ENCODE measurements around the gene ATP5F1D. TPM values are rescaled to one million over a fixed set of nuclear protein-coding genes. Genes with fewer than 3 reads are reported as not detected.

The ATP5F1D gene
- total RNA-seq, 2 donors from 2014 or later: 156 to 157 TPM

DNA sequence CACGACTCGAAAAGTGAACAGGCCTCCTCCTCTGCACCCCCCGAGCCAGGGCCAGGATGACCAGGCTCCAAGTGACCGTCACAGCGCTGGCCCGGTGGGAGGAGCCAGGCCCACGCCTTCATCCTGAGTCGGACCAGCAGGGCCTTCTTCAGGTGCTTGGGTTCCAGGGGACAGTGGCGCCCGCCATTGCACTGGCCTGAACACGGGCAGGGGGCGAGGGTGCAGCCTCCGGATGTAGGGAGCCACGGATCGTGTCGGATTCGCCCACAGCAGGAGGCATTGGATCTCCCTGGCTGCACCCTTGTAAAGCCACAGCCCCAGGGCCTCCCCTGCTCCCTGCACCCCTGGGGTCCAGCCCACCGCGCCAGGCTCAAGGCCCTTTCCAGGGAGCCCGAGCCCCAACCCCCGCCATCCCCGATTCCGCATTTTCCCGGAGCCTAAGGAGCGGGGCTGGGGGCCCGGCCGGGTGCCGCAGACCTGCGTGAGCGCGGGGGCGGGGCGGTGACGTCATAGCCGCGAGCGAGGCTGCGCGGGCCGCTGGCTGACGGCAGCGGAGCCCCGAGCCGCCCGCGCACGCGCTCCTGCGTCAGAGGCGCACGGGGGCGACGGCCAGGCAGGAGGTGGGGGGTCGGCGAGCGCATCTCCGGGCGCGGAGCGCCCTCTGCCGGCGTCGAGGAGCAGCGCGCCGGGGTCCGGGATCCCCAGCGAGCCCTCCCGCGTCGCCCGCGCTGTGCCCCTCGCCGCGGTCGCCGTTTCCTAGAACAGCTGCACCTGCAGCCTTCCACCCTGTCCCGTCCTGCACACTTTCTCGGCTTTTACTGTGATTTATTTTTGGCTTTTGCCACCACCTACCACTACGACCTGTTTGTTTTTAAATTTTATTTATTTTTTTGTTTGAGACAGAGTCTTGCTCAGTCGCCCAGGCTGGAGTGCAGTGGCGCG lies 1.5 kb upstream of the ATP5F1D start:
- intact Hi-C loops (cut with DNase I): no loop called here
- Histone ChIP-seq H3K4me1 (peaks cover 61% of the 10 kb centered on the region), H3K9me3 (no peaks in the 10 kb centered on the region), H3K27me3 (no peaks in the 10 kb centered on the region), H3K36me3 (replicated peaks in 1 of 2; ENCODE audit: insufficient read depth in 1 of 2, low read depth in 2 of 2) (no peaks in the 10 kb centered on the region), H3K27ac (peak overlapping the region; percentile 26 to 100 (median 80)), H3K4me3 (no peak overlapping the region)
- TF ChIP-seq, protein P1, sequence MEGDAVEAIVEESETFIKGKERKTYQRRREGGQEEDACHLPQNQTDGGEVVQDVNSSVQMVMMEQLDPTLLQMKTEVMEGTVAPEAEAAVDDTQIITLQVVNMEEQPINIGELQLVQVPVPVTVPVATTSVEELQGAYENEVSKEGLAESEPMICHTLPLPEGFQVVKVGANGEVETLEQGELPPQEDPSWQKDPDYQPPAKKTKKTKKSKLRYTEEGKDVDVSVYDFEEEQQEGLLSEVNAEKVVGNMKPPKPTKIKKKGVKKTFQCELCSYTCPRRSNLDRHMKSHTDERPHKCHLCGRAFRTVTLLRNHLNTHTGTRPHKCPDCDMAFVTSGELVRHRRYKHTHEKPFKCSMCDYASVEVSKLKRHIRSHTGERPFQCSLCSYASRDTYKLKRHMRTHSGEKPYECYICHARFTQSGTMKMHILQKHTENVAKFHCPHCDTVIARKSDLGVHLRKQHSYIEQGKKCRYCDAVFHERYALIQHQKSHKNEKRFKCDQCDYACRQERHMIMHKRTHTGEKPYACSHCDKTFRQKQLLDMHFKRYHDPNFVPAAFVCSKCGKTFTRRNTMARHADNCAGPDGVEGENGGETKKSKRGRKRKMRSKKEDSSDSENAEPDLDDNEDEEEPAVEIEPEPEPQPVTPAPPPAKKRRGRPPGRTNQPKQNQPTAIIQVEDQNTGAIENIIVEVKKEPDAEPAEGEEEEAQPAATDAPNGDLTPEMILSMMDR (IDR thresholded peaks at IDR 0.05): peak; percentile 61 to 98 (median 85)
- TF ChIP-seq POLR2A (IDR thresholded peaks at IDR 0.05): no peak
- WGBS, 2 donors: 12 to 15% methylated on average over 16 to 70 of the region's 84 CpGs
- peak; percentile 31 for ATAC-seq
- DNase-seq: peak; percentile 79 to 88 (median 83)

DNA sequence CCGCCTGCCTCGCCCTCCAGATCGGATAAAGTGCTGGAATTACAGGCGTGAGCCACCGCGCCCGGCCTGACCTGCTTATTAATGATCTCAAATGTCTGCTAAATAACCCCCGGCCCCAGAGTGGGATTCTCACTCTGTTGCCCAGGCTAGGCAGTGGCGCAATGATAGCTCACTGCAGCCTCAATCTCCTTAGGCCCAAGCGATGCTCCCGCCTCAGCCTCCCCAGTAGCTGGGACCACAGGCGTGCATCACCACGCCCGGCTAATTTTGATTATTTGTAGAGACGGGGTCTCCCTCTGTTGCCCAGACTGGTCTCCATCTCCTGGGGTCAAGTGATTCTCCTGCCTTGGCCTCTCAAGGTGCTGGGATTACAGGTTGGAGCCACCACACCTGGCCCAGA lies 626 bp upstream of the ATP5F1D start:
- Histone ChIP-seq H3K27me3 (no peaks in the 10 kb centered on the region), H3K27ac (peak overlapping the region in 3 of 4 donors; percentile 78 to 100 (median 90)), H3K36me3 (replicated peaks in 1 of 2; ENCODE audit: insufficient read depth in 1 of 2, low read depth in 2 of 2) (no peaks in the 10 kb centered on the region), H3K4me3 (no peak overlapping the region), H3K9me3 (no peaks in the 10 kb centered on the region), H3K4me1 (peaks cover 69% of the 10 kb centered on the region)
- TF ChIP-seq, protein P1 (IDR thresholded peaks at IDR 0.05): no peak
- TF ChIP-seq POLR2A (IDR thresholded peaks at IDR 0.05): no peak
- intact Hi-C loops (cut with DNase I): no loop called here
- DNase-seq: no peak
- 54 to 57% methylated on average over 9 to 15 of the region's 15 CpGs for WGBS, 2 donors
- ATAC-seq: no peak

DNA sequence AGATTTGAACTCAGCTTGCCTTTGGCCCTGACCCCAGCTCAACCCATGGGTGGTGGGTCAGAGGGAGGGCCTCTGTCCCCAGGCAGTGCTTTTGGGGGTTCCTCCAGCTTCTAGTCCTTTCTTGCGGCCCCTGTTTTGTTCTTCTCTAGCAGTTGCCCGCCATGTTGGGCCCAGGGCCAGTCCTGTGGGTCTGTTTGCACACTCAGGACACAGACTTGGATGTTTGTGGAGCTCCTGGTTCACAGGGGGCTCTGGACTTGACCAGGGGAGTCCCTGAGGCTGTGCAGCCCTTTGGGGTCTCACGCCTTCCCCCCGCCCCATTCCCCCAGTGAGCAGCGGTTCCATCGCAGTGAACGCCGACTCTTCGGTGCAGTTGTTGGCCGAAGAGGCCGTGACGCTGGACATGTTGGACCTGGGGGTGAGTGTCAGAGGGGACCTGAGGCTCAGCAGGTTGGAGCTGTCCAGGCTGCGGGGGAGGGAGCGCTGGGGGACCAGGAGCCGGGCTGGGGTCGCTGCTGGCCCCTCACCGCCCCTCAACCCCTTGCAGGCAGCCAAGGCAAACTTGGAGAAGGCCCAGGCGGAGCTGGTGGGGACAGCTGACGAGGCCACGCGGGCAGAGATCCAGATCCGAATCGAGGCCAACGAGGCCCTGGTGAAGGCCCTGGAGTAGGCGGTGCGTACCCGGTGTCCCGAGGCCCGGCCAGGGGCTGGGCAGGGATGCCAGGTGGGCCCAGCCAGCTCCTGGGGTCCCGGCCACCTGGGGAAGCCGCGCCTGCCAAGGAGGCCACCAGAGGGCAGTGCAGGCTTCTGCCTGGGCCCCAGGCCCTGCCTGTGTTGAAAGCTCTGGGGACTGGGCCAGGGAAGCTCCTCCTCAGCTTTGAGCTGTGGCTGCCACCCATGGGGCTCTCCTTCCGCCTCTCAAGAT lies 2.5 kb downstream of the ATP5F1D start:
- no peak overlapping the region for H3K4me3 ChIP-seq
- TF ChIP-seq POLR2A (IDR thresholded peaks at IDR 0.05): peak in 1 of 3 donors; percentile 18
- TF ChIP-seq, protein P1 (IDR thresholded peaks at IDR 0.05): peak; percentile 91 to 98 (median 97)
- H3K9me3 ChIP-seq: no peaks in the 10 kb centered on the region
- peaks cover 78% of the 10 kb centered on the region for H3K4me1 ChIP-seq
- H3K27ac ChIP-seq: peak overlapping the region; percentile 78 to 100 (median 89)
- intact Hi-C loops (cut with DNase I): no loop called here
- ATAC-seq: peak; percentile 38
- no peaks in the 10 kb centered on the region for H3K36me3 ChIP-seq (replicated peaks in 1 of 2; ENCODE audit: insufficient read depth in 1 of 2, low read depth in 2 of 2)
- H3K27me3 ChIP-seq: no peaks in the 10 kb centered on the region
- WGBS, 2 donors: 32 to 83% methylated on average over 9 to 28 of the region's 33 CpGs
- DNase-seq: peak; percentile 89 to 94 (median 92)

DNA sequence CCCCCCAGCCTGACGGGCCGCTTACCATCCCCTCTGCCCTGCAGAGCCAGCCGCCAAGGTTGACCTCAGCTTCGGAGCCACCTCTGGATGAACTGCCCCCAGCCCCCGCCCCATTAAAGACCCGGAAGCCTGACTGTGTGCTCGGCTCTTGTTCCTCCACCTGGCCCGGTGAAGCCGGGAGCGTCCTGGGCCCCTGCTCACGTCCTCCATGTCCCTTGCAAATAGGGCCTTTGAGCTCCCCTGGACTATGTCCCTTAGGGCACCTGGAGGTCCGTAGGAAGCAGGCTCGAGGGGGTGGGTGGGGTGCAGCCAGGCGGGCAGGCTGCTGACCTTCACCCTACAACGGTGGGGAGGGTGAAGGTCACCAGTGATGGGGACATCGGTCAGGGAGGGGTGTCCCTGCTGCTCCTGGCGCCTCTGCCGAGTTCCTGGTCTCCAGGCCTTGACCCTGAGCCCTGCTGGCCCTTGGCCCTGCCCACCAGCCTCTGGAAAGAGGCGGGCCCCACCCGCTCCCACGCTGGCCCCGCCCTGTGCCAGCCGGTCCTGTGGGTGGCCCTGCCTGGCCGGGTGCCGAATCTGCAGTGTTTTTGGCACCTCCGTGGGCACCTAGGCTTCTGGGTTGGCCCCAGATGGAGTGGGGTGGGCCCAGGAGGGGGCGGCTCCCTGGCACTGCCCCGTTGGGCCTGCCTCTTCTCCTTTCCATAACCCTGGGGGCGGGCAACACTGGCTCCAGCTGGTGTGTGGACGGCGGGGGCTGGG lies 3.3 kb downstream of the ATP5F1D start:
- ATAC-seq (no peak), DNase-seq (peak; percentile 66 to 88 (median 70))
- no peak for TF ChIP-seq POLR2A (IDR thresholded peaks at IDR 0.05)
- TF ChIP-seq, protein P1 (IDR thresholded peaks at IDR 0.05): no peak
- WGBS, 2 donors: 7 to 11% methylated on average over 3 to 31 of the region's 31 CpGs
- intact Hi-C loops (cut with DNase I): no loop called here
- Histone ChIP-seq H3K27me3 (no peaks in the 10 kb centered on the region), H3K27ac (peak overlapping the region; percentile 78 to 100 (median 89)), H3K9me3 (no peaks in the 10 kb centered on the region), H3K36me3 (replicated peaks in 1 of 2; ENCODE audit: insufficient read depth in 1 of 2, low read depth in 2 of 2) (no peaks in the 10 kb centered on the region), H3K4me1 (peaks cover 76% of the 10 kb centered on the region), H3K4me3 (no peak overlapping the region)

Measured in body of pancreas (tissue), 4 donors.